HCT116 (cell line): ENCODE data around the gene SPATA19. TPM values are rescaled to one million over a fixed set of nuclear protein-coding genes. Genes with fewer than 3 reads are reported as not detected.

Experiments used
- ATAC-seq: fragments of 200-7000 bp; cut with Tn5 transposase; 2 replicates; pipeline ENCODE4 v1.9.1; 2020; ENCODE audit warnings: mild to moderate bottlenecking, moderate library complexity
- BruUV-seq: library from RNA; stranded (reverse); fragments of 400-500 nt; replicated peaks from 2 replicates; lab custom pipeline; 2021; lab: Mats Ljungman, UMichigan
- CTCF ChIA-PET: fragments of 300-600 bp; sonication (Branson Sonifier 250); formaldehyde crosslinking; loops from one replicate; lab custom pipeline; 2021; ENCODE audit warnings: antibody characterized with exemption; lab: Charles Lee
- POLR2A ChIA-PET: fragments of 300-600, 350-600 bp; sonication (Branson Sonifier 250); formaldehyde crosslinking; loops from one replicate; lab custom pipeline; 2021; ENCODE audit warnings: antibody characterized with exemption; lab: Charles Lee
- RAD21 ChIA-PET, 2 experiments: fragments of 300-600 bp; sonication (Branson Sonifier 250); formaldehyde crosslinking; loops; one replicate each; lab custom pipeline; 2023; ENCODE audit warnings: low total read pairs in 2 of 2; ENCODE audit not compliant: uncharacterized antibody in 2 of 2, unreplicated experiment in 2 of 2, low non-redundant PET in 1 of 2; lab: Charles Lee
- DNase-seq: peaks from one replicate; pipeline ENCODE4 v3.0.0-alpha.2; 2010; ENCODE audit warnings: low read depth, low spot score
- H2AFZ ChIP-seq: fragments of 200-600 bp; shearing (Covaris generic), sonication (generic); 2 replicates; pipeline ENCODE4 v1.6.1; 2017; ENCODE audit warnings: low read depth, mixed run types, mixed read lengths, antibody characterized with exemption, low read length; ENCODE audit not compliant: poor library complexity, severe bottlenecking
- H3K27ac ChIP-seq: 2 replicates; pipeline ENCODE4 v1.5.1; 2012; ENCODE audit warnings: low read depth, low read length
- H3K27me3 ChIP-seq: fragments of 200-600 bp; sonication (generic); 2 replicates; pipeline ENCODE4 v1.6.1; 2016; ENCODE audit warnings: mixed run types, low read length, mixed read lengths; ENCODE audit not compliant: insufficient read depth
- H3K36me3 ChIP-seq, 2 experiments: fragments of 200-500 bp in 1 of 2; fragments of 200-600 bp in 1 of 2; sonication (Bioruptor generic) in 1 of 2; sonication (generic) in 1 of 2; 2 replicates each; pipeline versions ENCODE4 v1.5.1 to v1.6.1; 2014 to 2016; ENCODE audit warnings: low read length in 2 of 2, inconsistent platforms in 1 of 2, mixed read lengths in 1 of 2, mixed run types in 1 of 2; ENCODE audit not compliant: insufficient read depth in 2 of 2, control insufficient read depth in 1 of 2
- H3K4me1 ChIP-seq, 2 experiments: fragments of 200-600 bp in 1 of 2; sonication (generic) in 1 of 2; 2 replicates each; pipeline versions ENCODE4 v1.5.1 to v1.6.1; 2012 to 2017; ENCODE audit warnings: low read length in 2 of 2, inconsistent platforms in 1 of 2, mild to moderate bottlenecking in 1 of 2, mixed read lengths in 1 of 2, mixed run types in 1 of 2, moderate library complexity in 1 of 2; ENCODE audit not compliant: insufficient read depth in 2 of 2, control insufficient read depth in 1 of 2
- H3K4me2 ChIP-seq: fragments of 200-600 bp; sonication (generic); 2 replicates; pipeline ENCODE4 v1.6.1; 2017; ENCODE audit warnings: mixed run types, low read length, mixed read lengths
- H3K4me3 ChIP-seq, 2 experiments: fragments of 200-600 bp in 1 of 2; sonication (generic) in 1 of 2; replicated peaks in 1 of 2; 2 replicates each; pipeline ENCODE4 v1.5.1; 2011 to 2016; ENCODE audit warnings: low read length in 2 of 2, control low read depth in 1 of 2, low read depth in 1 of 2, mild to moderate bottlenecking in 1 of 2, mixed read lengths in 1 of 2, mixed run types in 1 of 2
- H3K79me2 ChIP-seq: fragments of 200-600 bp; sonication (generic); 2 replicates; pipeline ENCODE4 v1.6.1; 2017; ENCODE audit warnings: mild to moderate bottlenecking, mixed run types, low read length, moderate library complexity, mixed read lengths; ENCODE audit not compliant: insufficient read depth
- H3K9ac ChIP-seq: fragments of 200-600 bp; sonication (generic); 2 replicates; pipeline ENCODE4 v1.6.1; 2016; ENCODE audit warnings: low read length, mixed read lengths
- H3K9me2 ChIP-seq: fragments of 200-600 bp; sonication (generic), shearing (Covaris generic); 2 replicates; pipeline ENCODE4 v1.6.1; 2017; ENCODE audit warnings: mixed run types, mild to moderate bottlenecking, moderate library complexity; ENCODE audit not compliant: insufficient read depth
- H3K9me3 ChIP-seq, 2 experiments: fragments of 200-500 bp in 1 of 2; fragments of 200-600 bp in 1 of 2; sonication (Bioruptor generic) in 1 of 2; sonication (generic) in 1 of 2; 2 replicates each; pipeline ENCODE4 v1.6.1; 2014 to 2017; ENCODE audit warnings: low read length in 2 of 2, mixed read lengths in 2 of 2, inconsistent platforms in 1 of 2, low read depth in 1 of 2, mild to moderate bottlenecking in 1 of 2, mixed run types in 1 of 2, moderate library complexity in 1 of 2; ENCODE audit not compliant: control insufficient read depth in 1 of 2, insufficient read depth in 1 of 2
- H4K20me1 ChIP-seq: fragments of 200-600 bp; sonication (generic), shearing (Covaris generic); 2 replicates; pipeline ENCODE4 v1.6.1; 2017; ENCODE audit warnings: mixed run types, mild to moderate bottlenecking, moderate library complexity; ENCODE audit not compliant: insufficient read depth
- CEBPB ChIP-seq: IDR thresholded peaks from 2 replicates; pipeline ENCODE4 v1.6.1; 2012; ENCODE audit warnings: low read depth
- ELF1 ChIP-seq: IDR thresholded peaks from 2 replicates; pipeline ENCODE4 v1.6.1; 2012; ENCODE audit warnings: low read depth, borderline replicate concordance
- EZH2 ChIP-seq: fragments of 200-600 bp; sonication (generic); IDR thresholded peaks from 2 replicates; pipeline ENCODE4 v1.6.1; 2017; ENCODE audit warnings: antibody characterized with exemption, mixed run types
- EZH2phosphoT487 ChIP-seq: fragments of 200-600 bp; IDR thresholded peaks from 2 replicates; pipeline ENCODE4 v1.6.1; 2018; ENCODE audit warnings: antibody characterized with exemption, borderline replicate concordance
- FOSL1 ChIP-seq: IDR thresholded peaks from 2 replicates; pipeline ENCODE4 v1.6.1; 2012; ENCODE audit warnings: low read depth
- RAD21 ChIP-seq: IDR thresholded peaks from 2 replicates; pipeline ENCODE4 v1.6.1; 2012; ENCODE audit warnings: low read depth, mild to moderate bottlenecking
- SP1 ChIP-seq: IDR thresholded peaks from 2 replicates; pipeline ENCODE4 v1.6.1; 2012; ENCODE audit warnings: low read depth
- SRF ChIP-seq: IDR thresholded peaks from 2 replicates; pipeline ENCODE4 v1.6.1; 2012; ENCODE audit warnings: low read depth
- YY1 ChIP-seq: IDR thresholded peaks from 2 replicates; pipeline ENCODE4 v1.6.1; 2011; ENCODE audit warnings: low read length, low read depth, moderate library complexity, mild to moderate bottlenecking; ENCODE audit not compliant: insufficient replicate concordance; ENCODE audit errors: extremely low read depth
- ZFX ChIP-seq: fragments of 450-650 bp; IDR thresholded peaks from 2 replicates; pipeline ENCODE4 v1.6.1; 2017
- ZNF274 ChIP-seq: fragments of 200-500 bp; sonication (Bioruptor generic); IDR thresholded peaks from 2 replicates; pipeline ENCODE4 v1.6.1; 2014; ENCODE audit warnings: mild to moderate bottlenecking, low read depth, low read length, inconsistent platforms
- intact Hi-C: fragments of 100-400 bp; cut with micrococcal nuclease; formaldehyde crosslinking; loops from 2 replicates; pipeline ENCODE4 v1.10.0; 2022
- total RNA-seq: library from RNA; stranded (reverse); gene quantifications from one replicate; pipeline ENCODE4 v1.2.1, GENCODE V29; 2021; ENCODE audit not compliant: unreplicated experiment
- TF ChIP-seq, protein P1 (sequence below): IDR thresholded peaks from 2 replicates; pipeline ENCODE4 v1.6.1; 2012
- TF ChIP-seq, protein P2 (sequence below), 3 experiments: fragments of 200-600 bp in 1 of 3; sonication (generic) in 1 of 3; IDR thresholded peaks in 2 of 3; conservative IDR thresholded peaks in 1 of 3; 2 replicates each; pipeline ENCODE4 v1.5.1; 2012 to 2017; ENCODE audit warnings: low read depth in 2 of 3, low read length in 2 of 3, antibody characterized with exemption in 1 of 3, borderline replicate concordance in 1 of 3, control low read depth in 1 of 3, mild to moderate bottlenecking in 1 of 3, mixed read lengths in 1 of 3, mixed run types in 1 of 3, moderate library complexity in 1 of 3; ENCODE audit not compliant: insufficient read depth in 1 of 3
- TF ChIP-seq, protein P3 (sequence below): IDR thresholded peaks from 2 replicates; pipeline ENCODE4 v1.6.1; 2011; ENCODE audit warnings: mild to moderate bottlenecking, low read length, moderate library complexity; ENCODE audit not compliant: insufficient replicate concordance; ENCODE audit errors: extremely low read depth

The SPATA19 gene
- total RNA-seq, 1 experiment from 2014 or later: not detected

DNA sequence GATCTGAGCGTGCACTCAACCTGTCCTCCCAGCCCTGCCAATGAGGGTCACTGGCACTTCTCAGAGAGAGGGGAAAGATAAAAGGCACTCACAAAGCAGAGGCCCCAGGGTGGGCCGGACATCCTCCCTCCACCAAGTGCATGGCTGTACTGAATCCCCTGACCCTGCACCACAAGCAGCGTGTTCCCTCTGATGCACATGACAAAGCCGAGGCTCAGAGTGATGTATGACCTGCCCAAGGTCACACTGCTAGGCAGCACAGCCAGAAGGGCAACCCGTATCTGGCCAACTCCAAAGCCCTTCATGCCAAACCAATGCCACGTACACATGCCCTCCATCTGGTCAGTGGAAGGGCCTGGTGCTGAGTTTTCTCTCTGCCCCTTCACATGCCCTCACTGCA lies 22.1 kb downstream of the SPATA19 start (continued):
- TF ChIP-seq, protein P1, sequence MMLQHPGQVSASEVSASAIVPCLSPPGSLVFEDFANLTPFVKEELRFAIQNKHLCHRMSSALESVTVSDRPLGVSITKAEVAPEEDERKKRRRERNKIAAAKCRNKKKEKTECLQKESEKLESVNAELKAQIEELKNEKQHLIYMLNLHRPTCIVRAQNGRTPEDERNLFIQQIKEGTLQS: no peak
- TF ChIP-seq ELF1: no peak
- TF ChIP-seq SP1: no peak
- no peak for TF ChIP-seq CEBPB
- no peak for TF ChIP-seq SRF
- TF ChIP-seq ZNF274: no peak
- TF ChIP-seq, all 23 proteins: peak for 0

DNA sequence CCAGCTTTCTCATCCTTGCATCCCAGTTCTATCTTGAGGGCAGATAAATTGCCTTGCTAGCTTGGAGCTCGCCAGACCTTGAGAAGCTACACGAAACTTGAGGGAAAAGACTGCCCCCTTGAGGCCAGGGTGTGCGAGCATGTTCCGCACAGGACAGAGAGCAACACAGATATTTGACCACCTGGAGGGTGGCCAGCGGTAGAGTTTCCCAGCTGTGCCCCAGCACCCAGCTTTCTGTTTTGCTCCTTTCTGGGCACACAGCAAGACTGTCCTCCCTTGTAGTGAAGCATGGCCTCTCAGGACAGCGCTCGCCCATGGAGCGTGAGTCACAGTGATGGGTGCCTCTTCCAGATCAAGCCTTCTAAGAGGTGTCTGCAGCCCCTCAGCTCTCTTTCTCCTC lies 23.5 kb downstream of the SPATA19 start:
- no TSS peak for BruUV-seq
- no peak overlapping the region for H3K4me3 ChIP-seq
- POLR2A ChIA-PET: no interaction called here
- no peaks in the 10 kb centered on the region for H3K9me3 ChIP-seq
- no peaks in the 10 kb centered on the region for H3K4me1 ChIP-seq
- RAD21 ChIA-PET: no interaction called here
- H3K27me3 ChIP-seq: peaks cover 8% of the 10 kb centered on the region; the same call in 1 of the 2 replicates
- no peak overlapping the region for H2AFZ ChIP-seq
- no peaks in the 10 kb centered on the region for H4K20me1 ChIP-seq
- H3K79me2 ChIP-seq: no peaks in the 10 kb centered on the region
- H3K9ac ChIP-seq: no peak overlapping the region
- no peak overlapping the region for H3K4me2 ChIP-seq
- H3K27ac ChIP-seq: no peak overlapping the region
- peak; percentile 92 for ATAC-seq
- H3K9me2 ChIP-seq: no peaks in the 10 kb centered on the region
- peak; percentile 27 for DNase-seq
- CTCF ChIA-PET: interaction anchor here (0.6 to 1.3 kb wide), 5 partner anchors 12 to 743 kb away, joined by 3 to 11 read pairs (median 3); no protein-coding TSS in a partner anchor
- no peaks in the 10 kb centered on the region for H3K36me3 ChIP-seq
- intact Hi-C loops: loop anchor here (1.0 to 5.0 kb wide), 2 partner anchors 687 to 744 kb away; no protein-coding TSS in a partner anchor
- TF ChIP-seq EZH2 (no peak), ZFX (no peak), RAD21 (peak; percentile 70), FOSL1 (no peak), YY1 (no peak), EZH2phosphoT487 (no peak), ZNF274 (no peak), CEBPB (no peak)
- TF ChIP-seq, protein P2, sequence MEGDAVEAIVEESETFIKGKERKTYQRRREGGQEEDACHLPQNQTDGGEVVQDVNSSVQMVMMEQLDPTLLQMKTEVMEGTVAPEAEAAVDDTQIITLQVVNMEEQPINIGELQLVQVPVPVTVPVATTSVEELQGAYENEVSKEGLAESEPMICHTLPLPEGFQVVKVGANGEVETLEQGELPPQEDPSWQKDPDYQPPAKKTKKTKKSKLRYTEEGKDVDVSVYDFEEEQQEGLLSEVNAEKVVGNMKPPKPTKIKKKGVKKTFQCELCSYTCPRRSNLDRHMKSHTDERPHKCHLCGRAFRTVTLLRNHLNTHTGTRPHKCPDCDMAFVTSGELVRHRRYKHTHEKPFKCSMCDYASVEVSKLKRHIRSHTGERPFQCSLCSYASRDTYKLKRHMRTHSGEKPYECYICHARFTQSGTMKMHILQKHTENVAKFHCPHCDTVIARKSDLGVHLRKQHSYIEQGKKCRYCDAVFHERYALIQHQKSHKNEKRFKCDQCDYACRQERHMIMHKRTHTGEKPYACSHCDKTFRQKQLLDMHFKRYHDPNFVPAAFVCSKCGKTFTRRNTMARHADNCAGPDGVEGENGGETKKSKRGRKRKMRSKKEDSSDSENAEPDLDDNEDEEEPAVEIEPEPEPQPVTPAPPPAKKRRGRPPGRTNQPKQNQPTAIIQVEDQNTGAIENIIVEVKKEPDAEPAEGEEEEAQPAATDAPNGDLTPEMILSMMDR (IDR thresholded peaks at IDR 0.05 in 2 of 3, conservative IDR thresholded peaks at IDR 0.05 in 1 of 3; ENCODE audit: borderline replicate concordance in 1 of 3, insufficient read depth in 1 of 3, low read depth in 2 of 3, low read length in 2 of 3): peak; percentile 28 to 85 (median 78); a peak in 5 of 6 replicates
- TF ChIP-seq, protein P3, sequence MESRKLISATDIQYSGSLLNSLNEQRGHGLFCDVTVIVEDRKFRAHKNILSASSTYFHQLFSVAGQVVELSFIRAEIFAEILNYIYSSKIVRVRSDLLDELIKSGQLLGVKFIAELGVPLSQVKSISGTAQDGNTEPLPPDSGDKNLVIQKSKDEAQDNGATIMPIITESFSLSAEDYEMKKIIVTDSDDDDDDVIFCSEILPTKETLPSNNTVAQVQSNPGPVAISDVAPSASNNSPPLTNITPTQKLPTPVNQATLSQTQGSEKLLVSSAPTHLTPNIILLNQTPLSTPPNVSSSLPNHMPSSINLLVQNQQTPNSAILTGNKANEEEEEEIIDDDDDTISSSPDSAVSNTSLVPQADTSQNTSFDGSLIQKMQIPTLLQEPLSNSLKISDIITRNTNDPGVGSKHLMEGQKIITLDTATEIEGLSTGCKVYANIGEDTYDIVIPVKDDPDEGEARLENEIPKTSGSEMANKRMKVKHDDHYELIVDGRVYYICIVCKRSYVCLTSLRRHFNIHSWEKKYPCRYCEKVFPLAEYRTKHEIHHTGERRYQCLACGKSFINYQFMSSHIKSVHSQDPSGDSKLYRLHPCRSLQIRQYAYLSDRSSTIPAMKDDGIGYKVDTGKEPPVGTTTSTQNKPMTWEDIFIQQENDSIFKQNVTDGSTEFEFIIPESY: no peak
- TF ChIP-seq, all 23 proteins: peak for 2
